Measurements from ENCODE around the gene TROAP. TPM values are rescaled to one million over a fixed set of nuclear protein-coding genes. Genes with fewer than 3 reads are reported as not detected.

TROAP gene
- total RNA-seq, 2 donors from 2014 or later, result 0.27 to 0.99 TPM

DNA sequence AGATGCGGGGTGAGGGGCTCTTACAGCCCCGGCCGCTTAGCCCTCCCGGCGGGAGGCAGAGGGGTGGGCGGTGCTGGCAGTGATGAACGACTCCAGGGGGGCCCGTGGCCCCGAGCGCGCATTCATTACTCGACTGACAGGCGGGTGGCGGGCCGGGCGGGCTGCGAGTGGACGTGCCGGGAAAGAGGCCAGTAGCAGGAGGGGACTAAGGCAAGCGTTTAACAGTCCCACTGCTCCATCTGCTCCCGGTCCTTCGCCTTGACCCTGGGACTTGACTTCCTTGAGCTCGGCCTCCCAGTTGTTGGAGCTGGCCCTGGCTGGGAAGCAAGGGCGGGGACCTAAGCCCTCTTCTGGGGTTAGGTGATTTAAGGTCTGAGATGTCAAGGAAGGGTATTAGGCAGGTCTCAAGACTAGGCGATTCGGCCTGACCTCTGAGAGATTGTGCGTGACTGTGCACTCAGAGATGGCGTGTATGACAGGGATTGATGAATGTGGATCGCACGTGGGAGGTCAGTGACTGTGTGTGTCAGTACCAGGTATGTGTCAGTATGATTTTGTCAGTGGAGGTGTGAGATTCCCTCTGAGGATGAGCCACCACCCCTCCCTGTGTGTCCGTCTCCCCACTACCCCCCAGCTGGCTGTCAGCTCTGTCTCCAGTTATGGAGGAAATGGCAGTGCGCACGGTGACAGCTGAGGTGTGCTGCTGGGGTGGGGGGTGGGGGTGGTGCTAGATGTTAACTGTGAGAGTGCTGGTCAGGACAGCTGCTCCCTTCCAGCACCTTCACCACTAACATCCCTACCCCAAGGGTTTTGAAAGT, 20.1 kb downstream of the TROAP start:
- Histone ChIP-seq H3K27me3 (replicated peaks; ENCODE audit: insufficient read depth) (peaks cover 24% of the 10 kb centered on the region), H3K9me3 (no peaks in the 10 kb centered on the region), H3K4me1 (ENCODE audit: control insufficient read depth in 1 of 2, low read depth in 2 of 2) (peaks cover 41 to 49% of the 10 kb centered on the region in 2 donors), H3K4me3 (peak overlapping the region; percentile 62), H3K36me3 (no peaks in the 10 kb centered on the region), H3K27ac (no peak overlapping the region)
- TF ChIP-seq, protein P1, sequence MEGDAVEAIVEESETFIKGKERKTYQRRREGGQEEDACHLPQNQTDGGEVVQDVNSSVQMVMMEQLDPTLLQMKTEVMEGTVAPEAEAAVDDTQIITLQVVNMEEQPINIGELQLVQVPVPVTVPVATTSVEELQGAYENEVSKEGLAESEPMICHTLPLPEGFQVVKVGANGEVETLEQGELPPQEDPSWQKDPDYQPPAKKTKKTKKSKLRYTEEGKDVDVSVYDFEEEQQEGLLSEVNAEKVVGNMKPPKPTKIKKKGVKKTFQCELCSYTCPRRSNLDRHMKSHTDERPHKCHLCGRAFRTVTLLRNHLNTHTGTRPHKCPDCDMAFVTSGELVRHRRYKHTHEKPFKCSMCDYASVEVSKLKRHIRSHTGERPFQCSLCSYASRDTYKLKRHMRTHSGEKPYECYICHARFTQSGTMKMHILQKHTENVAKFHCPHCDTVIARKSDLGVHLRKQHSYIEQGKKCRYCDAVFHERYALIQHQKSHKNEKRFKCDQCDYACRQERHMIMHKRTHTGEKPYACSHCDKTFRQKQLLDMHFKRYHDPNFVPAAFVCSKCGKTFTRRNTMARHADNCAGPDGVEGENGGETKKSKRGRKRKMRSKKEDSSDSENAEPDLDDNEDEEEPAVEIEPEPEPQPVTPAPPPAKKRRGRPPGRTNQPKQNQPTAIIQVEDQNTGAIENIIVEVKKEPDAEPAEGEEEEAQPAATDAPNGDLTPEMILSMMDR (IDR thresholded peaks at IDR 0.05), result no peak
- no peak for ATAC-seq (ENCODE audit: insufficient number of reproducible peaks, low FRiP score, low read depth)
- DNase-seq (ENCODE audit: low spot score), result no peak

DNA sequence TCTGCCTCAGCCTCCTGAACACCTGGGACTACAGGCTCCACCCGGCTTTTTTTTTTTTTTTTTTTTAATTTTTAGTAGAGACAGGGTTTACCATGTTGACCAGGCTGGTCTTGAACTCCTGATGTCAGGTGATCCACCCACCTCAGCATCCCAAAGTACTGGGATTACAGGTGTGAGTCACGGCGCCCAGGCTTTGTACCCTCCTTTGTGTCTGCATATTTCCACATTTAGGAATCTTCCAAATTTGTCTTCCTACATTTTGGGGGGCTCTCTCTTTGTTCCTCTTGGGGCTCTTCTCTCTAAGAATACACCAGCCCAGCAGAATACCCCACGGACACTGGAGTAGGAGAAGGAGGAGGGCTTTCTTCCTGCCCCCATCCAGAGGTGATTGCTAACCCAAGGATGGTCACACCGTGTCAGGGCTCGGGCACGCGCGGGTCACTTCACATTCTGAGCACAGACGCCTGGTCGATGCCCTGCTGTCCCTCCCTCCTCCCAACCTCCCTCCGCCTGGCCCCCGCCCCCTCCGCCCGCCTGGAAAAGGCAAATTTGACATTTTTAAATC, 21.5 kb downstream of the TROAP start:
- Histone ChIP-seq H3K27me3 (replicated peaks; ENCODE audit: insufficient read depth) (peaks cover 24% of the 10 kb centered on the region), H3K4me3 (peak overlapping the region; percentile 70)

DNA sequence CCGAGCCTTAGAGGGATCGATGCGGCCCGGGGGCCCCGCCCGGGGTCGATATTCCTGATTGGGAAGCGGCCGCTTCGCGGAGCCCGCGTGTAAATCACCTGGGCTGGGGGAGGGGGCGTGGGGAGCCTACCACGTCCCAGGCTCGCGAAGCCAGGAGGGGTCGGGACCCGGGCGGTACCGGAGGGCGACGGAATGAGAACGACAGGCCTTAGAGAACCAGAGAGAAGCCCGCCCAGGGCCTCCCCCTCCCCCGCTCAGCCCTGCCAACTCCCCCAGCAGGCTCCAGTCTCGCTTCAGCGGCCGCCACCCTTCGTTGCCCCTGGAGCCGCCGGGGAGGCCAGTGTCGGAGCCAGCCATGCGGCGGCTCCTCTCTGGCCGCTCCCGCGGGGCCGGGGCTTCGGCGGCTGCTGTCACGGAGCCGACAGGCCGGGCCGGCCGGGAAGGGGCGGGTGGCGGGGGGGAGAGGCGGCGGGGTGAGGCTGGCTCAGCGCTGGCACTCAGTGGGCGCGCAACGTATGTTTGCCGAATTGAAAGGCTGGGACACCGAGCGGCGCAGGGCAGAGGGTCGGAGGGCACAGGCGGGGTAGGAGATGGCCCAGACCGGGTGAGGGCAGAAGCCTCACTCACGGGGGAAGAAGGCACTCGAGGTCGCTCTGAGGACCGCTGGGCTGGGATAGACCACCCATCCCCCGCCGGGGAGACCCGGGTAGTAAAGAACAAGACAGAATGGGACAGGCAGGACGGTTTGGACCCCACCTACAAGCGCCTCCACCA, 22.2 kb downstream of the TROAP start:
- TF ChIP-seq, protein P1 (IDR thresholded peaks at IDR 0.05), result no peak
- Histone ChIP-seq H3K9me3 (no peaks in the 10 kb centered on the region), H3K4me3 (peak overlapping the region; percentile 70), H3K36me3 (no peaks in the 10 kb centered on the region), H3K27me3 (replicated peaks; ENCODE audit: insufficient read depth) (peaks cover 24% of the 10 kb centered on the region), H3K4me1 (ENCODE audit: control insufficient read depth in 1 of 2, low read depth in 2 of 2) (peaks cover 41 to 52% of the 10 kb centered on the region in 2 donors), H3K27ac (no peak overlapping the region)
- DNase-seq (ENCODE audit: low spot score), result no peak
- ATAC-seq (ENCODE audit: insufficient number of reproducible peaks, low FRiP score, low read depth), result no peak

More for the DNA sequence above, 21.5 kb downstream of the TROAP start:
- no peak for DNase-seq (ENCODE audit: low spot score)
- H3K36me3 ChIP-seq, result no peaks in the 10 kb centered on the region
- no peak for ATAC-seq (ENCODE audit: insufficient number of reproducible peaks, low FRiP score, low read depth)
- peaks cover 41 to 52% of the 10 kb centered on the region in 2 donors for H3K4me1 ChIP-seq (ENCODE audit: control insufficient read depth in 1 of 2, low read depth in 2 of 2)
- no peak overlapping the region for H3K27ac ChIP-seq
- TF ChIP-seq, protein P1 (IDR thresholded peaks at IDR 0.05), result no peak
- no peaks in the 10 kb centered on the region for H3K9me3 ChIP-seq

GRCh38 chr12:49345825-49346658, 23.0 kb downstream of the TROAP start:
- ATAC-seq (ENCODE audit: insufficient number of reproducible peaks, low FRiP score, low read depth) (no peak), DNase-seq (ENCODE audit: low spot score) (no peak)
- Histone ChIP-seq H3K27me3 (replicated peaks; ENCODE audit: insufficient read depth) (peaks cover 24% of the 10 kb centered on the region), H3K9me3 (no peaks in the 10 kb centered on the region), H3K27ac (no peak overlapping the region), H3K4me1 (ENCODE audit: control insufficient read depth in 1 of 2, low read depth in 2 of 2) (peaks cover 41 to 52% of the 10 kb centered on the region in 2 donors), H3K36me3 (no peaks in the 10 kb centered on the region), H3K4me3 (peak overlapping the region; percentile 70)
- TF ChIP-seq, protein P1 (IDR thresholded peaks at IDR 0.05), result no peak

All from thoracic aorta (tissue), 2 donors.